HL-60/S4 treated with phorbol 12-myristate 13-acetate at 8.2 ng/mL for 4 days and 3 days (cell line): Measurements from ENCODE around the gene PRELP.

Source experiments
- in situ Hi-C: fragments of 300-500 bp; cut with MboI; formaldehyde crosslinking; loops from 2 replicates; pipeline ENCODE4 v1.15.0; 2022; ENCODE audit warnings: low sequenced_read_pairs

PRELP gene

DNA sequence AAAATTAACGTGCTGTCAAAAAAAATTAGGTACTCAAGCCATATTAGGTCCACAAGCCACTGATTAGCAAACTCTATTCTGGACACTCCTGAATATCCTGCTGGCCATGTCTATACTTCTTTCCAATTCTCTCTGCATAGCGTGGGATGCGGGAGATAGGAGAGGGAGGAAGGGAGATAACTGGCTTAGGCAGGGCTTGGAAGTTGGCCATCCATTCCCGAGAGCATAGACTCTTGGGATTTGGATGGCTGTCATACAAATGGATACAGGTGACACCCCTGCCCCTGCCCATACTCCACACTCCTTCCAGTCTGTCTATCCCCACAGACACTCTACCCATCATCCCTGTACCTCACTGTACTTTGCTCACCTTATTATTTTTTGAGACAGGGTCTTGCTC lies 2.3 kb upstream of the PRELP start:
- in situ Hi-C loops = no loop called here

DNA sequence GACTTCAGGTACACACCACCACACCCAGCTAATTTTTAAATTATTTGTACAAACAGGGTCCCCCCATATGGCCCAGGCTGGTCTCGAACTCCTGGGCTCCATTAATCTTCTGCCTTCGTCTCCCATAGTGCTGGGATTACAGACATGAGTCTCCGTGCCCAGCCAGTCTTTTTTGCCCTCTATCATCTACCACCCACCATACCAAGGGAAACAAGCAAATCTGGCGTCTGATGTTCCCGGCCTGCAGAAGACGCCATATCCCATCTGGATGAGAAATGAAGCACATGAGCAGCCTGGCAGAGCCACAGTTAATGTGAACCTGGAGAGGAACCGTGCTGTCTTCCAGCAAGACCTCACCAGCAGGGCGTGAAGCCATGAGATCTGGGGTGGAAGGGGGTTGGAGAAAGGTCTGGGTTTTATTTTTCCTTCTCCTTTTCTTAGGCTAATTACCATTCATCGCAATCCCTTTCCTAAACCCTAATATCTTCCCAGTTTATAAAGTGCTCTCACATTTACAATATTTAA lies 1.8 kb upstream of the PRELP start:
- in situ Hi-C loops = no loop called here

DNA sequence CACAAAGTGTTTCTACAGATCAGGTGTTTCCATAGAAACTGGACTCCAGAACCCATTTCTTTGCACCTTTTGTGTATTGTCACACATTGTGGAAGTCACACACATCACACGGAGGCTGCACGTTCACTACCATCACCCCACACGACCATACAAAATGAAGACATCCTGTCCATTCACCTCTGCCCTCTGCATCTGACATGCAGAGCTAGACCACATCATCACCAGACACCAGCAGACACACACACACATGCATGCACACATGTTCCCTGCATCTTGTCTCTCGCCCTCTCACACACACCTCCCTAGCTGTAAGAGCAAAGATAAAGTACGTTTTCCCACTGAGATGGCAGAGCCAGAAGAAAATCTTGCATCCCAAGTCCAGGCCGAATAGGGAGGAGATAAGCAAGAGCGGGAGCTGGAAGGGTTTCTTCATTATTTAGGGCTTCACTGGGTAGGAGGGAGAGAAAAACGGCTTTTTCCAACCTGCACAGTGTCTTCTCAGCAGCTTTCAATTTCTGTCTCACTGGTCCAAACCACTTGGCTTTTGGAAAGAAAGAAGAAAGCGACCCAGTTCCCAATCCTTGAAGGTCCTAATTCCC lies 709 bp downstream of the PRELP start:
- in situ Hi-C loops = loop anchor here (25.0 kb wide), 1 partner anchor 439 kb away; the partner anchor contains the start of gene PPFIA4

DNA sequence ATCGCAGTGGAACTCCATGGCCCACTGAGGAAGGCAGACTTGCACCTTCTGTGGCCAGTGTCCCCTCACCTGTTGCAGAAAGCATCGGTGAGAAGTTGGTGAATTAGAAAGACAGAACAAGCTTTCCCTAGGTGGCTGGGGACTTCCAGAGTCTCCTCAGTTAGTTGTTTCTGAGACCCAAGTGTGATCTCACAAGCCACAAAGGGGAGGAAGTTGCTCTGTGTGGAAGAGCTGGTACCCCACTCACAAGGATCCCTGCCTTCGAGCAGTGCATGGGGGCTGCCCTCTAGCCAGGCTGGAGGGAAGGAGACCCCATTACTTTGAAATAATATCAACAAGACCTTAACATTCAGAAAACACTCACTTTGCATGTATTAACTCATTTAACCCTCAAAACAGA lies 2.1 kb downstream of the PRELP start:
- in situ Hi-C loops = loop anchor here (25.0 kb wide), 1 partner anchor 440 kb away; the partner anchor contains the start of gene PPFIA4

DNA sequence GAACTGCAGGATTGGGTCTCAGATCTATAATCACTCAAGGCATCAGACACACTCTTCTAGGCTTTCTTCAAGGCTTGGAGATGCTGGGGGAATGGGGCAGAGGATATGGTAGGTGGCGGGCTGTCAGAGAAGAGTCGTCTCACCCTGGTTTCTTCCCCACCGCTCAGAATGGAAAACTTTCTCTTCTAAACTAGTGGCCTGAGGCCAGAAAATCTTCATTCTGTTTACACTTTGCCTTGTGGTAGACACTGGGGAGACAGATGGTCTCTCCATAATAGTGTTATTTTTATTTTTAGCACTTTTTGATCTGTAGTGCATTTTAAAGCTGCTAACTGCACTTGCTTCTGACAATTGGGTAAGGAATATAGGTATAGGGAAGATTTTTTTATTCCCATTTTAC lies 2.6 kb downstream of the PRELP start:
- in situ Hi-C loops = loop anchor here (25.0 kb wide), 1 partner anchor 441 kb away; the partner anchor contains the start of gene PPFIA4

DNA sequence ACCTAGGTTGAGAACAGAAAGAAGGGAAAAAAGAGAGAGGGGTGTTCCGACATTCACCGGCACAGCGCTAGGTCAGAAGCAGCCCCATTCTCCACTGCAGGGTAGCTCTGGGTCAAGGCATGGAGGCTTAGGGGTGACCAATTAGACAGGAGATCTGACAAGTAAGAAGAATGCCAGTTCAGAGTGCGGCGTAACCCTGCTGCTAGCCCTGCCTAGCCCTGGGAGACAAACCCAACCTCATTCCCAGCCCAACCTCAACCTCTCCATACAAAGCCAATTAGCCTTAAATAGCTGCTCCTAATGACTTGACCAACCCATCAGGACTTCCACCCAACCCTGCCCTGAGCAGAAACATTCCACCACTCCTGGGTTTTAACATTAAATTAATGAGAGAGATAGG lies 3.4 kb downstream of the PRELP start:
- in situ Hi-C loops = loop anchor here (25.0 kb wide), 1 partner anchor 442 kb away; the partner anchor contains the start of gene PPFIA4

DNA sequence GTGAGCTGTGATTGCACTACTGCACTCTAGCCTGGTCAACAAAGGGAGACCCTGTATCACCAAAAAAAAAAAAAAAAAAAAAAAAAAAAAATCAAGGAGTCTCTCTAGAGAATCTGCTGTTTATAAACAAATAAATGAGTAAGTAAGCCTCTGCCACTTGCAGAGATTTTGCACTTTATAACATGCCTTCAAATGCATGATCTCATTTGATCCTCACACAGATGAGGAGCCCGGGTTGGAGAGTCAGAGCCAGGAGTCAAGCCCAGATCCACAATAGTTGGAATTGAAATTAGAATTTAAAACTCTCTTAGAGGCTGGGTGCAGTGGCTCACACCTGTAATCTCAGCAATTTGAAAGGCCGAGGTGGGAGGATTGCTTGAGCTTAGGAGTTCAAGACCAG lies 4.0 kb downstream of the PRELP start:
- in situ Hi-C loops = loop anchor here (25.0 kb wide), 1 partner anchor 442 kb away; the partner anchor contains the start of gene PPFIA4

DNA sequence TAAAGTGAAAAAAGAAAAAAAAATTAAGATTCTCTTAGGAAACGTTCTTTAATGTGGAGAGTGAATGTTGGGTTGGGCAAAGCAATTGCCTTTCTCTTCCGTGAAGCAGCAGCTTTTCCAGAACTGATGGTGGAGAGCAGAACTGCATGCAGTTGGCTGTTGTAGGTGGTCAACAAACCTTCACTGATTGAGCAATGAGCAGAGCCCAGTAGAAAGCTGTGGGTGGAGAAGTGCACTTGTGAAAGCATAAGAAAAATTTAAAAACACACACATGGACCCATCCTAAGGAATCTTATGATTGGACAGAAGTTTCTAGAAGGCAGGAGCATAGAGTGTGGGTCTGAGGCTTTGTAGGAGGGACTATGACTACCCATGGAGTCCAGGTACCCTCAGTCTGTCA lies 4.5 kb downstream of the PRELP start:
- in situ Hi-C loops = loop anchor here (25.0 kb wide), 1 partner anchor 443 kb away; the partner anchor contains the start of gene PPFIA4

DNA sequence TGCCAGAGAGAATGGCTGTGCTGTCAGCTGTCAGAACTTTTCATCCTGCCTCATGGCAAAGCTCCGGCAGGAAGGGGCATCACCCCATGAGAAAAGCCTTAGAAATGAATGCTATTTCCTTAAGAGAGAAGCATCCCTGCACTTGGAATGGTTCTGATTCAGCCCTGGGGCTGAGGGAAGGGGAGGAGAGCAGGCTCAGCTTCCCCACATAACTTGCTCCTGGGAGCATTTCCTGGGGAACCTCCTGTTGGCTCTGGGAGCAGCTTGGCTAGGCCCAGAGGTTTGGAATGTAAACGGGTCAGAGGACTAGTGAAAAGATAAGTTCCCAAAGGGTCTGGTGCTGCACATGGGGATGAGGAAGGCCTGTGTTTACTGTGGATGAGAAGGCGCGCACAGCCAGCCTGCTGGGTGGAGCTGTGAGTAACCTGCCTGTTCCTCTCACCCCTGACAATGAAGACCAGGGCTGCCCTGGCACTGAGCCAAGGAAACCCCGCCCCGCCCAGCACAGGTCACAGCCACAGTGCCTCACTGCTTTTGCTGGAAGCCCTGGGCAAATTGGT lies 5.0 kb downstream of the PRELP start:
- in situ Hi-C loops = loop anchor here (25.0 kb wide), 1 partner anchor 443 kb away; the partner anchor contains the start of gene PPFIA4

DNA sequence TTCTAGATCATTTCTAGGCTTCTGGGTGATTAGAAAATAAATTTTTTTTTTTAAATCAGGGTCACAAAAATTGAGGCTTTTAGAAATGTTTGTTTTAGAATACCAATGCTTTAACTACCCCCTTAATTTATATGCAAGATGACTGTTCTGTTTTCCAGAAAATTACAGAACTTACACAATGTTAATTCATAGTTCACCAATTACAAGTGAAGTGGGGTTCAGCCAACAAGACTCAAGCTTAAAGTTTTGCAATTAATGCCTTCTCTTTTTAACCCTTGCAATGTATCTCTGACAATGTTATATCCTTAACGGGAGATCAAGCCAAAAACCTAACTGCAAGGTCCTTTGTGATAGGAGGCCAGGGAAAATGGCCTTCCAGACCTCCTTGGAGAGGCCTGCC lies 5.6 kb downstream of the PRELP start:
- in situ Hi-C loops = loop anchor here (25.0 kb wide), 1 partner anchor 444 kb away; the partner anchor contains the start of gene PPFIA4

DNA sequence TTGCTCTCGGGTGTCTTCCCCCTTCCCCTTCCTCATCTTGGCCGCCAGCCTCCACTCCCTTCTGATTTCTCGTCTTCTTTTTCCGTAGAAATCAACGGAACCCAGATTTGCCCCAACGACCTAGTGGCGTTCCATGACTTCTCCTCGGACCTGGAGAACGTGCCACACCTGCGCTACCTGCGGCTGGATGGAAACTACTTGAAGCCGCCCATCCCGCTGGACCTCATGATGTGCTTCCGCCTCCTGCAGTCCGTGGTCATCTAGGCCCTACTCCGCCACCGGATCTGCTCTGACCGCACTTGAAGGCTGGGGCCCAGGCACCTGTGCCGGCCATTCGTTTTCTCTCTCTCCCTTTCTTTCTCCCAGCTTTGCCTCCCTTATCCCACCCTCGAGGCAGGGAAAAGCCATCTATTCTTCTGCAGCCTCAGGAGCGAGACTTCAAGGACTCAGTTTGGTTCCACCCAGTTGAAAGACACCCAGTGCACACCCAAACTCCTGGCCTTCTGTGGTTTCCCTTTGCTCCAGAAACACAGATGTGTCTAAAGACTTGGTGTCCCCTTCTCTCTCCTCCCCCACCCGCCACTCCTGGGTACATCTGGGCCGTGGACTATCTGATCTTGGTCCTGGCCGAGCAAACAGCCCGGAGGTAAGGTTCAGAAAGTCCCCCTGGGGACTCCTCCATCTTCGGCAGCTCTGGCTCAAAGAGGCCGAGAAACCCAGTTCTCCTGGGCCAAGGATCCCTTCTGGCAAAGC lies 11.2 kb downstream of the PRELP start:
- in situ Hi-C loops = loop anchor here (5.0 to 25.0 kb wide), 2 partner anchors 144 to 449 kb away; partner anchors contain the start of gene PPFIA4

DNA sequence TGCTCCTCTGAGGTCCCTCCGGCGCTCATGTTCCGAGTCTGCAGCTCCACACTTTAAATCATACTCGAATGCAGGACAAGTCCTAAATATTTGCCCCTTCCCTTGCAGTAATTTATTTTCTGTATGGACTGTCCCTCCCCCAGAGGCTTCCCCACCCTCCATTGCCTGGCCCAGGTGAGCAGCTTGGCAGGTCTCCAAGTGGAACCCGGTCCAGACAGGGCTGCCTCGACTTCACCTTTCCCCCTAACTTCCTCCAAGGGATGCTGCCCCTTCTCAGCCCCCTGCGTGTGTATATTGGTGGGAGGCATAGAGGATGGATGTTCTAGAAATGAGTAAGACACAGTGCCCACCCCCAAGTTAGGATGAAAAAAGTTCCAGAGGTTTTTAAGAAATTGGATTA lies 12.9 kb downstream of the PRELP start:
- in situ Hi-C loops = loop anchor here (5.0 to 25.0 kb wide), 2 partner anchors 146 to 451 kb away; partner anchors contain the start of gene PPFIA4

DNA sequence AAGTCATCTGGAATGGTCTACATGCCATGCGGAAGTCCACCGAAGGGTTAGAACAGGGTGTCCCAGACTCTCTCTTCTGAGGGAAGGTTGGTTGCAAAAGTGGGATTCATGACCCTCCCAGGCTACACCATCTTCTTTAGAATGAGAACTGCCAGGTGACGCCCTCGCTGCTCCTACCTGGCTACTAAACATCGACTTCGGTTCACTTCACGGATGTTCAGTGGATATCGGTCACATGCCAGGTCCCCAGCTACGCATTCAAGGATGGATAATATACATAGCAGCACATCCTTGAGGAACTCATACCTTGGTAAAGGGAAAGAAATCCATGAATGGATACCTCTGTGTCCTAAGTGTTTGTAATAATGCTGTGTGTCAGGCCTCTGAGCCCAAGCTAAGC lies 15.0 kb downstream of the PRELP start:
- in situ Hi-C loops = loop anchor here (25.0 kb wide), 1 partner anchor 453 kb away; the partner anchor contains the start of gene PPFIA4

DNA sequence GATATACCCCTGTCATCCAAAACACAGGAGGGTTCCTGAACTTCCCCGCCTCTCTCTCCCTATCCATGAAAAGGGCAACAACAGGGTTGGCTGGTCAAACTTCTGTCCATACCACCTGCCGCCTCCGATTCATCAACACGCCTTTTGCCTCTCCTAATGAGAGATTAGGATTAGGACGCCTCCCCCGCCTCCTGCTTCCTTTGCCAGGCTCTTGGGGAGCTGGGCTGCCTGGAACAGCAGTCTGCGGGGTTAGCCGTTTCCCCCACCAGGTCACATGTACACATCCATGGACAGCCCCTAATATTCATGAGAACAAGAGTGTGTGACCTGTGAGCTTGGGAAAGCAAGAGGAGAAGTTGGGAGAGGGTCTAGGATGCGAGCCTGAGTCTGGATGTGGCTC lies 16.1 kb downstream of the PRELP start:
- in situ Hi-C loops = loop anchor here (25.0 kb wide), 1 partner anchor 454 kb away; the partner anchor contains the start of gene PPFIA4

DNA sequence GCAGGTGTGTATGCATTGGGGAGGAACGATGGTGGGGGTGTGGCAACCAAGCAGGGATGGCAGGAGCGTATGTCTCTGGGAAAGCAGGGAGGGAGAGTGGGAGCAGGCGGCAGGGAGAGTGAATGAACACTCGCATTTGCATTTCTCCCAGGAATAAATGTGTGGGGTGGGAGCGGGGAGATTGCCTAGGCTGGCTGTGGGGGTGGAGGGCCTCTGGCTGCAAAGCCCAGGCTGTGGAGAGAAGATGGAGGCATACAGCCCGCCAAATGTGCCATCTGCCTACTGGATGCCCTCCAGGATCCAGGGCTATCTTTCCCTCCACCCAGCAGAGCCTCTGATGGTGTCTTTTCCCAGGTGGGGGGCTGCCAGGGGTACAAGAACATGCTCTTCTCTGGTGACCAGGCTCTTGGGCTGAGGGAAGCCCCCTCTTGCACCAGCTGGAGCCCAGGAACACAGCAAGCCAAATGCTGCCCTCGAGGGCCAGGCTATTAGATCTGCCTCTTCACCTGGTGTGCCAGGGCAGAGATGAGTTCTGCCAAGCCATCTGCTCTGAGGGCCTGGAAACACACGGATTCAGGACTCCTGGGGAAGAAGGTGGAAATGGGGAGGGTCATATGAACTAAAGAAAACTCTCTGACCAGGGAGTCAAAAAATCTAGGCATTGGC lies 16.6 kb downstream of the PRELP start:
- in situ Hi-C loops = loop anchor here (25.0 kb wide), 1 partner anchor 455 kb away; the partner anchor contains the start of gene PPFIA4

DNA sequence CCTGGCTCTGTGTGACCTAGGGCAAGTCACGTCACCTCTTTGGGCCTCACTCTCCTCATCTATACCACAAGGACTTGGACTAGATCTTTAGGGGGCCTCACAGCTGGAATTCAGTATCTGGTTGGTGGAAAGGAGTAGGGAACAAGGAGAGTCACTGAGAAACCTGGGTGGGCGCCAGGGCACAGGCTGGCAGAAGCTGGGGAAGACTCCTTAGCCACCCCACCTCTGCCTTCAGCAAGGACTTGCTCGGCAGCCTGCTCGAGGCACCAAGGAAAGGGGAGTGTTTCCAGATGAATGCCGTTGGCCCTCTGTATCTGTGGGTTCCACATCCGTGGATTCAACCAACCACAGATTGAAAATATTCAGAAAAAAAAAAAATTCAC lies 17.1 kb downstream of the PRELP start:
- in situ Hi-C loops = loop anchor here (25.0 kb wide), 1 partner anchor 455 kb away; the partner anchor contains the start of gene PPFIA4

DNA sequence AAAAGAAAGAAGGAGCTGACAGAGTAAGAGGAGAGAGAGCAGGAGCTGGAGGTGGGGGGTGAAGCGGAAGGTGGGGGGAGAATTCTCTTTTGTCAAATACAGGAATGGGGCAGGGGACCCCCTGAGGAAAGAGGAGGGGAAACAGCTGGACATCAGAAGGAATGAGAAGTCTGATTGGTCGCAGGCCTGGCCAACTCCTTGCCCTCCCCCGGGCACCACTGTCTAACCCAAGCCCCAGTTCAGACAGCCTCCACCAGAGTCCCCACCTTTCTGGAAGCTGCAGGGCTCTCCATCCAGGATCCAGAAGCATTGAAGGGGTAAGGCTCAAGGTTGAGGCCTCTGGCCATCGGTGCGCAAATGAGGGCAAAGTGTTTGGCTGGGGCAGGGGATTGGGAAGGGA lies 18.3 kb downstream of the PRELP start, which contains the start of gene OPTC:
TSS of gene OPTC (plus strand) at position 253 of the 400 bp plus-strand sequence. CDS start 1,853 bp downstream, outside the sequence.
- in situ Hi-C loops = loop anchor here (25.0 kb wide), 1 partner anchor 457 kb away; the partner anchor contains the start of gene PPFIA4

DNA sequence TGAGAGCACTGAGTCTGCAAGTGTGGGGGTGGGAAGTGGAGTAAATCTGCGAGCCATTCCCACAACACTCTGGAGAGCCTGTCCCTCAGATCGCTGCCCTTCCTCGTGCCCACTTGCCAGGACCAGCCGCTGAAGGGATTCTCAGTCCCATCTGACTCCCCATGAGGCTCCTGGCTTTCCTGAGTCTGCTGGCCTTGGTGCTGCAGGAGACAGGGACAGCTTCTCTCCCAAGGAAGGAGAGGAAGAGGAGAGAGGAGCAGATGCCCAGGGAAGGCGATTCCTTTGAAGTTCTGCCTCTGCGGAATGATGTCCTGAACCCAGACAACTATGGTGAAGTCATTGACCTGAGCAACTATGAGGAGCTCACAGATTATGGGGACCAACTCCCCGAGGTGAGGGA lies 20.2 kb downstream of the PRELP start:
- in situ Hi-C loops = loop anchor here (5.0 to 25.0 kb wide), 2 partner anchors 206 to 459 kb away; partner anchors contain the start of gene PPFIA4

DNA sequence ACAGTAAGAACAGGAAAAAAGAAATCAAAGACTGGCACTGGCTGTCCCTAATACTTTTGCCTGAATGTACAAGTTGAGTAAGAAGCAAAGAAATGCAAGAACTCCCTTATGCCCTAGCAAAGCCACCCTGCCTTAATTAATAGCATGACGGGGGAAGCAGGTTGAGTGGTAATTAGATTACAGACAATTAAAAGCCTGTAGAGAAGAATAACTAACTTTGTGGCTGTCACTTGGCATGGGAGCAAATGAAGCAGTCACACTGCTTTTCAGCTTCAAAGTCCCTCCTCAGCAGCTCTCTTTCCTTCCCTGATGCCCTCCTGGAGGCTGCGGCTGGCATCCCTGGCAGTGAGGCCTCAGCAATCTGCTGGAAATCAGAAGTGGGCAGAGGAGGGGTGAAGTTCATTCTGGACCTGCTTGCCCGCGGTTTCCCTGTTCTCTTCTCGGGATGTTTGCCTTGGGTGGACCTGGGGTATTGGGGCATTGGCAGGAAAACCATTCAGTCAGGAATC lies 21.7 kb downstream of the PRELP start:
- in situ Hi-C loops = loop anchor here (5.0 to 25.0 kb wide), 2 partner anchors 205 to 460 kb away; partner anchors contain the start of gene PPFIA4
